Ishikawa (cell line): ENCODE data around the gene SERINC5.

ENCODE experiments used
- CEBPB ChIP-seq: IDR thresholded peaks from 2 replicates; pipeline ENCODE4 v1.6.1; 2012
- CREB1 ChIP-seq: IDR thresholded peaks from 2 replicates; pipeline ENCODE4 v1.6.1; 2012; ENCODE audit warnings: low read depth
- EGR1 ChIP-seq: IDR thresholded peaks from 2 replicates; pipeline ENCODE4 v1.6.1; 2012
- EP300 ChIP-seq: IDR thresholded peaks from 2 replicates; pipeline ENCODE4 v1.6.1; 2012; ENCODE audit warnings: borderline replicate concordance
- FOXM1 ChIP-seq: IDR thresholded peaks from 2 replicates; pipeline ENCODE4 v1.6.1; 2012; ENCODE audit warnings: low read depth, borderline replicate concordance
- NFIC ChIP-seq: IDR thresholded peaks from 2 replicates; pipeline ENCODE4 v1.6.1; 2012
- RAD21 ChIP-seq: IDR thresholded peaks from 2 replicates; pipeline ENCODE4 v1.6.1; 2012; ENCODE audit warnings: low read depth
- REST ChIP-seq: IDR thresholded peaks from 2 replicates; pipeline ENCODE4 v1.6.1; 2012; ENCODE audit warnings: low read depth, mild to moderate bottlenecking
- TAF1 ChIP-seq: IDR thresholded peaks from 2 replicates; pipeline ENCODE4 v1.6.1; 2012; ENCODE audit warnings: low read depth, mild to moderate bottlenecking
- TCF12 ChIP-seq: IDR thresholded peaks from 2 replicates; pipeline ENCODE4 v1.6.1; 2012; ENCODE audit warnings: low read depth
- TEAD4 ChIP-seq: IDR thresholded peaks from 2 replicates; pipeline ENCODE4 v1.6.1; 2012
- USF1 ChIP-seq: IDR thresholded peaks from 2 replicates; pipeline ENCODE4 v1.6.1; 2012
- YY1 ChIP-seq: IDR thresholded peaks from 2 replicates; pipeline ENCODE4 v1.6.1; 2012; ENCODE audit warnings: low read depth
- ZBTB7A ChIP-seq: IDR thresholded peaks from 2 replicates; pipeline ENCODE4 v1.6.1; 2012; ENCODE audit warnings: low read depth
- TF ChIP-seq, protein P1 (sequence below): IDR thresholded peaks from 2 replicates; pipeline ENCODE4 v1.6.1; 2012

The SERINC5 gene

GRCh38 chr5:80070338-80071056 is 185.4 kb downstream of the SERINC5 start:
- TF ChIP-seq EP300 (no peak), ZBTB7A (no peak), EGR1 (no peak), RAD21 (no peak)
- TF ChIP-seq, protein P1, sequence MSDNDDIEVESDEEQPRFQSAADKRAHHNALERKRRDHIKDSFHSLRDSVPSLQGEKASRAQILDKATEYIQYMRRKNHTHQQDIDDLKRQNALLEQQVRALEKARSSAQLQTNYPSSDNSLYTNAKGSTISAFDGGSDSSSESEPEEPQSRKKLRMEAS: no peak

- TF ChIP-seq TEAD4 (no peak), FOXM1 (no peak), TCF12 (no peak), CREB1 (no peak), REST (no peak), EGR1 (no peak)
- TF ChIP-seq, protein P1: no peak
These were observed 185.9 kb downstream of the SERINC5 start for GRCh38 chr5:80069918-80070318.

- TF ChIP-seq TEAD4 (no peak), NFIC (no peak), EGR1 (no peak), TAF1 (no peak), CREB1 (no peak), USF1 (no peak), REST (no peak), FOXM1 (no peak)
- TF ChIP-seq, protein P1: no peak
These were observed 186.5 kb downstream of the SERINC5 start for GRCh38 chr5:80069251-80069800.

- no peak for TF ChIP-seq USF1
- TF ChIP-seq ZBTB7A: no peak
- TF ChIP-seq EP300: no peak
- no peak for TF ChIP-seq REST
- TF ChIP-seq RAD21: no peak
- no peak for TF ChIP-seq TEAD4
- no peak for TF ChIP-seq EGR1
- TF ChIP-seq CEBPB: no peak
These were observed 187.1 kb downstream of the SERINC5 start for GRCh38 chr5:80068775-80069174.

GRCh38 chr5:80068246-80068636 is 187.6 kb downstream of the SERINC5 start:
- TF ChIP-seq NFIC: no peak
- no peak for TF ChIP-seq ZBTB7A
- TF ChIP-seq FOXM1: no peak
- TF ChIP-seq CEBPB: no peak
- no peak for TF ChIP-seq RAD21
- TF ChIP-seq, protein P1: no peak
- no peak for TF ChIP-seq TCF12
- no peak for TF ChIP-seq EP300
- TF ChIP-seq USF1: no peak
- TF ChIP-seq YY1: no peak
- TF ChIP-seq TEAD4: no peak
- no peak for TF ChIP-seq CREB1
- TF ChIP-seq TAF1: no peak
- TF ChIP-seq EGR1: no peak
- no peak for TF ChIP-seq REST
